Lower lobe of right lung (tissue), 2 donors: ENCODE results near the gene CBX5. TPM values are rescaled to one million over a fixed set of nuclear protein-coding genes. Genes with fewer than 3 reads are reported as not detected.
A peak's percentile ranks its signal among the peaks of the same experiment; 100 is the strongest.

Source experiments
- ATAC-seq, 2 donors: fragments of 200-7000 bp; cut with Tn5 transposase; one replicate each; pipeline ENCODE4 v1.9.1; 2020 to 2022; ENCODE audit warnings: mild to moderate bottlenecking in 2 of 2, moderate library complexity in 2 of 2
- DNase-seq: peaks from one replicate; pipeline ENCODE4 v3.0.0-alpha.2; 2020
- H3K27ac ChIP-seq: fragments of 200-600 bp; one replicate; pipeline ENCODE4 v1.8.0; 2022
- H3K27me3 ChIP-seq: fragments of 200-600 bp; one replicate; pipeline ENCODE4 v1.8.0; 2022; ENCODE audit warnings: low read depth
- H3K36me3 ChIP-seq: fragments of 200-600 bp; one replicate; pipeline ENCODE4 v1.8.0; 2022; ENCODE audit warnings: mild to moderate bottlenecking
- H3K4me1 ChIP-seq: fragments of 200-600 bp; one replicate; pipeline ENCODE4 v1.8.0; 2022
- H3K4me3 ChIP-seq: fragments of 200-600 bp; one replicate; pipeline ENCODE4 v1.8.0; 2022; ENCODE audit warnings: mild to moderate bottlenecking
- H3K9me3 ChIP-seq: fragments of 200-600 bp; one replicate; pipeline ENCODE4 v1.8.0; 2022
- CTCF ChIP-seq: fragments of 200-600 bp; IDR thresholded peaks from one replicate; pipeline ENCODE4 v1.8.0; 2022; ENCODE audit warnings: antibody characterized with exemption, mild to moderate bottlenecking
- intact Hi-C: fragments of 100-400 bp; cut with DNase I; formaldehyde crosslinking; loops from one replicate; pipeline ENCODE4 v1.11.0; 2022
- total RNA-seq: library from RNA; stranded (reverse); fragmentation: NEBNext Ultra II Directional; extraction: Animal tissue kit (Norgen Biotek cat#: 25700); gene quantifications from one replicate; pipeline ENCODE4 v1.2.1, GENCODE V29; 2021
- donor health status: DM: no; HTN: yes; CAD: no; lungs with severe emphysema.

Gene CBX5
- total RNA-seq, 1 donor from 2014 or later, result 50.1 TPM

DNA sequence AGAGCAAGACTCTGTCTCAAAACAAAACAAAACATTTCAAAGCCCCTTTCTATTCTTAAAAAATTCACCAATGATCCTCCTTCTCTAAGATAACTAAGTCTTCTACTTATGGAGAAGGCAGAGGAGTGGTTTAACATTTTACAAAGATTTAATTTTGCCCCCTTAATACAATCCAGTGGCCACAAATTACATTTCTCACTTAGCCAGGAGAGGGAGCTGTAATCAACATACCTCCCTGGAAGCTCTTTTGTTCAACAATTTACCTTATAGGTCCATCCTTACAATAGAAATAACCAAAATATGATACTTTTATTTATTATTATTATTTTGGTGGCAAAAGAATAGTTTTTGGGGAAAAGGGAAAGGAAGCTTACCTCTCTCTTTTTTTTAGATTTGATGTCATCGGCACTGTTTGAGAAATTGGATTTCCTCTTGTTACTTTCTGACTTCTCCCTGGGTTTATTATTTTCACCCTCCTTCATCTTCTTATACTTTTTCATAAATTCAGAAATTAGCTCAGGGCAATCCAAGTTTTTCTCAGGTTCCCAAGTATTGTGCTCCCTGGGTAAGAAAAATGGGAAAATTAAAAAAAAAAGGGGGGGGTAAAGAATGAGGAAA, 28.1 kb downstream of the CBX5 start:
- DNase-seq (no peak), ATAC-seq (peak in 1 of 2 donors; percentile 76)
- H3K27ac ChIP-seq, result no peak overlapping the region
- no peaks in the 10 kb centered on the region for H3K9me3 ChIP-seq
- peaks cover 64% of the 10 kb centered on the region for H3K36me3 ChIP-seq
- no peaks in the 10 kb centered on the region for H3K4me1 ChIP-seq
- no peak overlapping the region for H3K4me3 ChIP-seq
- H3K27me3 ChIP-seq, result no peaks in the 10 kb centered on the region
- TF ChIP-seq CTCF, result peak; percentile 61
- intact Hi-C loops, result no loop called here

- no peak overlapping the region for H3K27ac ChIP-seq
- H3K9me3 ChIP-seq, result no peaks in the 10 kb centered on the region
- no peak for DNase-seq
- intact Hi-C loops, result no loop called here
- no peak overlapping the region for H3K4me3 ChIP-seq
- H3K27me3 ChIP-seq, result no peaks in the 10 kb centered on the region
- TF ChIP-seq CTCF, result no peak
- no peaks in the 10 kb centered on the region for H3K4me1 ChIP-seq
- no peak for ATAC-seq
- peaks cover 64% of the 10 kb centered on the region for H3K36me3 ChIP-seq
These were observed 30.4 kb downstream of the CBX5 start for GRCh38 chr12:54249489-54249888.

- Histone ChIP-seq H3K9me3 (no peaks in the 10 kb centered on the region), H3K27me3 (no peaks in the 10 kb centered on the region), H3K4me3 (no peak overlapping the region), H3K4me1 (no peaks in the 10 kb centered on the region), H3K36me3 (peaks cover 90% of the 10 kb centered on the region), H3K27ac (no peak overlapping the region)
- ATAC-seq (no peak), DNase-seq (no peak)
- no peak for TF ChIP-seq CTCF
- intact Hi-C loops, result no loop called here
These were observed 33.8 kb downstream of the CBX5 start for GRCh38 chr12:54246011-54246641.

- ATAC-seq, result no peak
- no peak overlapping the region for H3K27ac ChIP-seq
- DNase-seq, result no peak
- TF ChIP-seq CTCF, result no peak
- intact Hi-C loops, result no loop called here
- H3K9me3 ChIP-seq, result no peaks in the 10 kb centered on the region
- no peaks in the 10 kb centered on the region for H3K4me1 ChIP-seq
- H3K36me3 ChIP-seq, result peaks cover 69% of the 10 kb centered on the region
- no peaks in the 10 kb centered on the region for H3K27me3 ChIP-seq
- no peak overlapping the region for H3K4me3 ChIP-seq
These were observed 38.8 kb downstream of the CBX5 start for GRCh38 chr12:54240971-54241588.

DNA sequence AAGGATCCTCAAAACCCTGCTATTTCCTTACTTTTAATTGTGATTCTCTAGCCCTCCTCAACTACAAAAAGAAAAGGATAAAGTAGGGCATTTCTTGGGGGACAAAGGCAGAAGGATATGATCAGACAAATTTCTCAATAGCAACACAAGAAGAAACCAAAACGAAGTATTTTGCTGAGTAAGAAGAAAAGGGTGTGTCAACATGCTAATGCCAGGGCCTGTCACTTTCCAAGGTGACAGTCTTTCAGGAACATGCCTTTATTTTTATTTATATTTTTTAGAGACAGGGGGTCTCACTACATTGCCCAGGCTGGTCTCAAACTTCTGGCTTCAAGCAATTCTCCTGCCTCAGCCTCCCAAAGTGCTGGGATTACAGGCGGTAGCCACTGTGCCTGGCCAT, 39.8 kb downstream of the CBX5 start:
- H3K36me3 ChIP-seq, result peaks cover 59% of the 10 kb centered on the region
- TF ChIP-seq CTCF, result no peak
- intact Hi-C loops, result no loop called here

More for the DNA sequence above, 39.8 kb downstream of the CBX5 start:
- Histone ChIP-seq H3K4me1 (no peaks in the 10 kb centered on the region), H3K9me3 (no peaks in the 10 kb centered on the region), H3K27me3 (no peaks in the 10 kb centered on the region), H3K4me3 (no peak overlapping the region), H3K27ac (no peak overlapping the region)
- DNase-seq (no peak), ATAC-seq (no peak)
